Measurements from ENCODE around the gene SOD1.
"Not testable (repeated sequence)": the region's sequence is repeated elsewhere in the genome, so short reads cannot be mapped to it uniquely, and the experiment has no call there.

Gene SOD1

GRCh38 chr21:31656199-31657095 is 3.0 kb upstream of the SOD1 start:
- DNase-seq, result no peak

- DNase-seq, result no peak
Measured at GRCh38 chr21:31658053-31658452, 1.4 kb upstream of the SOD1 start.

- no peak for DNase-seq
Measured at GRCh38 chr21:31659286-31659535, 282 bp upstream of the SOD1 start.

DNA sequence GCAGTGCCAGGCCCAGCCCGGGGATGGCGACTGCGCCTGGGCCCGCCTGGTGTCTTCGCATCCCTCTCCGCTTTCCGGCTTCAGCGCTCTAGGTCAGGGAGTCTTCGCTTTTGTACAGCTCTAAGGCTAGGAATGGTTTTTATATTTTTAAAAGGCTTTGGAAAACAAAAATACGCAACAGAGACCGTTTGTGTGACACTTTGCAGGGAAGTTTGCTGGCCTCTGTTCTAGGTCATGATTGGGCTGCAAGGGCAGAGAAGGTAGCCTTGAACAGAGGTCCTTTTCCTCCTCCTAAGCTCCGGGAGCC is 719 bp downstream of the SOD1 start:
- no peak for DNase-seq

GRCh38 chr21:31660591-31660990 is 1.1 kb downstream of the SOD1 start:
- no peak for DNase-seq

GRCh38 chr21:31663584-31664249 is 4.2 kb downstream of the SOD1 start:
- DNase-seq, result no peak

GRCh38 chr21:31665397-31665796 is 5.9 kb downstream of the SOD1 start:
- DNase-seq, result no peak

- DNase-seq, result not testable (repeated sequence)
Measured at GRCh38 chr21:31665869-31666268, 6.4 kb downstream of the SOD1 start.

DNA sequence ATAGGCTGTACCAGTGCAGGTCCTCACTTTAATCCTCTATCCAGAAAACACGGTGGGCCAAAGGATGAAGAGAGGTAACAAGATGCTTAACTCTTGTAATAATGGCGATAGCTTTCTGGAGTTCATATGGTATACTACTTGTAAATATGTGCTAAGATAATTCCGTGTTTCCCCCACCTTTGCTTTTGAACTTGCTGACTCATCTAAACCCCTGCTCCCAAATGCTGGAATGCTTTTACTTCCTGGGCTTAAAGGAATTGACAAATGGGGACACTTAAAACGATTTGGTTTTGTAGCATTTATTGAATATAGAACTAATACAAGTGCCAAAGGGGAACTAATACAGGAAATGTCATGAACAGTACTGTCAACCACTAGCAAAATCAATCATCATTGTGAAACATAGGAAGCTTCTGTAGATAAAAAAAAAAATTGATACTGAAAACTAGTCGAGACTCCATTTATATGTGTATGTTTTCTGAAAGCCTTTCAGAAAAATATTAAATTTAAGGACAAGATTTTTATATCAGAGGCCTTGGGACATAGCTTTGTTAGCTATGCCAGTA is 7.0 kb downstream of the SOD1 start:
- DNase-seq, result no peak

- no peak for DNase-seq
Measured at GRCh38 chr21:31667132-31667531, 7.6 kb downstream of the SOD1 start.

GRCh38 chr21:31667639-31668038 is 8.1 kb downstream of the SOD1 start:
- no peak for DNase-seq

DNA sequence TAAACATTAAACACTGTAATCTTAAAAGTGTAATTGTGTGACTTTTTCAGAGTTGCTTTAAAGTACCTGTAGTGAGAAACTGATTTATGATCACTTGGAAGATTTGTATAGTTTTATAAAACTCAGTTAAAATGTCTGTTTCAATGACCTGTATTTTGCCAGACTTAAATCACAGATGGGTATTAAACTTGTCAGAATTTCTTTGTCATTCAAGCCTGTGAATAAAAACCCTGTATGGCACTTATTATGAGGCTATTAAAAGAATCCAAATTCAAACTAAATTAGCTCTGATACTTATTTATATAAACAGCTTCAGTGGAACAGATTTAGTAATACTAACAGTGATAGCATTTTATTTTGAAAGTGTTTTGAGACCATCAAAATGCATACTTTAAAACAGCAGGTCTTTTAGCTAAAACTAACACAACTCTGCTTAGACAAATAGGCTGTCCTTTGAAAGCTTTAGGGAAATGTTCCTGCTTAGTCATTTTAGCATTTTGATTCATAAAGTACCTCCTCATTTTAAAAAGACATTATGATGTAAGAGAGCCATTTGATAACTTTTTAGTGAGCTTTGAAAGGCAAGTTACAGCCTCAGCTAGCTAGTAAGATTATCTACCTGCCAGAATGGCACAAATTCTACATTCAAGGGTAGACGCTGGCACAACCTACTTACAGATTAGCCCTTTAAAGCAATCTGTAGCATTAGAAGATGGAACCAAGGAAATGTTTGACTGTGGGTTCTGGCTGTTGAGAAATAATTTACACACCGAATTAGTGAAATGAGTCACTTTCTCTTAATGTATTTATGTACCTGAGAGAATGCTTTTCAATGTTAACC is 9.4 kb downstream of the SOD1 start:
- DNase-seq, result no peak

- no peak for DNase-seq
Measured at GRCh38 chr21:31670070-31670469, 10.6 kb downstream of the SOD1 start.

DNA sequence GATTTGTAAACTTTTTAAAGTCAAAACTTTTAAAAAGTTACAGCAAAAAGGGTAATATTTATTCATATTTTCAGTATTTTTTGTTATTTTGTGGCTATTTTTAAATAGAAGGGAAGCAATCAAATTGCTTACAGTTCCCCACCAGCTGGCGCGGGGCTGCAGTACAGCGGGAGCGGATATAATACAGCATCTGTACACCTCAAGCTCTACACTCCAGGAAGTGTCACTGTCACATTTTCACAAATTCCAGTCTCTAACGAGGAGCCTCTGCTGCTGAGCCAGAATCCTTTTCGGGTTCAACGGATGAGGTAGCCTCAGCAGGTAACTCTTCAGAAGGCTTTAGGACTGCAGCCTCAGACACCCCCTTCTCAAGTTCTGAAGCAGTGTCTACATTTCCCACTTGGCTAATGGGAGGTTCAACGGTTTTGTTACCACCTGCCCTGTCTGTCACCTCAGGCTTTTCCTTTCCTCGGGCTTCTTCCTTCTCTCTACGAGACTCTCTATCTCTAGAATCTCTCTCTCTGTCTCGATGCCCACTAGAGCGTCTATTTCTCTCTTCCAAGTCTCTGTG is 11.7 kb downstream of the SOD1 start:
- no peak for DNase-seq

DNA sequence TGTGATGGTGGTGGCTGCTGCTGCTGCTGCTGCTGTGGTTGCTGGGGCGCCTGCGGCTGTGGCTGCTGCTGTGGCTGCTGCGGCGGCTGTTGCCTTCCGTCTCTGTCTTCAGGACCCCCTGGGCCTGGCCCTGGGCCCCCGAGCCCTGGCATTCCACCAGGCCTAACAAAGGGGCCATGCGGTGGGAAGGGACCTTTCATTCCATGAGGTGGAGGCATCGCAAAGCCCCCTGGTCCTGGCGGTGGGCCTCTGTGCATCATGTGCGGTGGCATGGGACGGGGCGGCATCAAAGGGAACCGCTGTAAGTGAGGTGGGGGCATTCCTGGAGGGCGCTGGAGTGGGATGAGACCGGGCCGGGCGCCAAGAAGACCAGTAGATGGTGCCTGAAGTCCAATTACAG is 12.4 kb downstream of the SOD1 start:
- no peak for DNase-seq

GRCh38 chr21:31673321-31673912 is 13.9 kb downstream of the SOD1 start:
- DNase-seq, result no peak

GRCh38 chr21:31675318-31675717 is 15.8 kb downstream of the SOD1 start:
- no peak for DNase-seq

GRCh38 chr21:31675960-31676359 is 16.5 kb downstream of the SOD1 start:
- DNase-seq, result no peak

DNA sequence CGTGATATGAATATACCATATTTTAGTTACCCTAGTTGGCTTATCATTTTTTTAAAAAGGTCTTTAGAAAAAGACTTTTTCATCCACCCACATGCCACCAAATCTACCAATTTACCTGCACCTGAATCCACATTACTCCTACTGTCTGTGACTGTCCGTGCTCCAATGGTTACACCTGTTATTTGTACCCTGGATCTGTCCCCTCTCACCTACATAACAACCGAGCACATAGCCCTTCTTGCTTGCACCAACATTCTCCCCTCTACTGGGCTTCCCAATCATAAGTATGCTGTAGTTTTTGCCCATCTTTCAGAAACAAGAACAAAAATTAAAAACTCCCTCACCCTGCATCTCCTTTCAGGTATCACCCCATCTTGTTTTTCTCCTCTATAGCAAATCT is 17.6 kb downstream of the SOD1 start:
- DNase-seq, result no peak

- no peak for DNase-seq
Measured at GRCh38 chr21:31678478-31678877, 19.0 kb downstream of the SOD1 start.

GRCh38 chr21:31682620-31683019 is 23.1 kb downstream of the SOD1 start:
- no peak for DNase-seq

- DNase-seq, result no peak
Measured at GRCh38 chr21:31683029-31683428, 23.5 kb downstream of the SOD1 start.

GRCh38 chr21:31684918-31685317 is 25.4 kb downstream of the SOD1 start:
- DNase-seq, result no peak

Data from SHP77 (cell line).